Gastroesophageal sphincter (tissue), 4 donors: Measurements from ENCODE around the gene BLOC1S1. TPM values are rescaled to one million over a fixed set of nuclear protein-coding genes. Genes with fewer than 3 reads are reported as not detected.

Source experiments
- ATAC-seq: fragments of 150-250 bp; one replicate; pipeline ENCODE4 v1.9.1; 2016; ENCODE audit warnings: mild to moderate bottlenecking, moderate library complexity
- H3K27ac ChIP-seq, 4 donors: fragments of 200-600 bp; sonication (generic) in 3 of 4; 1 replicate in 3 of 4; 2 replicates in 1 of 4; pipeline ENCODE4 v1.5.1; 2016 to 2019
- H3K27me3 ChIP-seq: fragments of 200-600 bp; sonication (generic); one replicate; pipeline ENCODE4 v1.5.1; 2019
- H3K36me3 ChIP-seq, 2 donors: fragments of 200-600 bp; sonication (generic); one replicate each; pipeline ENCODE4 v1.5.1; 2019; ENCODE audit warnings: control low read depth in 1 of 2
- H3K4me1 ChIP-seq, 3 donors: fragments of 200-600 bp; sonication (generic); 1 replicate in 2 of 3; 2 replicates in 1 of 3; pipeline ENCODE4 v1.5.1; 2016 to 2019; ENCODE audit warnings: control low read depth in 2 of 3
- H3K4me3 ChIP-seq, 2 donors: fragments of 200-600 bp; sonication (generic); one replicate each; pipeline ENCODE4 v1.5.1; 2019; ENCODE audit warnings: mild to moderate bottlenecking in 1 of 2, moderate library complexity in 1 of 2
- H3K9me3 ChIP-seq, 3 donors: fragments of 200-600 bp; sonication (generic); one replicate each; pipeline ENCODE4 v1.5.1; 2017 to 2019; ENCODE audit warnings: control low read depth in 2 of 3
- EP300 ChIP-seq: sonication (generic); formaldehyde crosslinking; IDR thresholded peaks from one replicate; pipeline ENCODE4 v1.6.1; 2017; ENCODE audit warnings: antibody characterized with exemption, mild to moderate bottlenecking
- POLR2A ChIP-seq, 2 donors: fragments of 450-650 bp; IDR thresholded peaks; one replicate each; pipeline ENCODE4 v1.6.1; 2017; ENCODE audit warnings: antibody characterized with exemption in 2 of 2, mild to moderate bottlenecking in 2 of 2, moderate library complexity in 1 of 2
- POLR2AphosphoS5 ChIP-seq: sonication (generic); formaldehyde crosslinking; IDR thresholded peaks from one replicate; pipeline ENCODE4 v1.6.1; 2017; ENCODE audit warnings: antibody characterized with exemption
- WGBS, 2 donors: methylation state at CpG; one replicate each; pipeline ENCODE4 v1.1.5; 2018; ENCODE audit warnings: low coverage in 1 of 2; 5-methylcytosine and 5-hydroxymethylcytosine counted together
- total RNA-seq, 4 donors: library from RNA; depleted of rRNA; stranded (reverse); fragments of >200 nt; gene quantifications; one replicate each; pipeline ENCODE4 v1.1.0, GENCODE V29; 2016
- TF ChIP-seq, protein P1 (sequence below), 4 experiments: fragments of 200-600 bp in 2 of 4; fragments of 450-650 bp in 2 of 4; sonication (generic) in 1 of 4; IDR thresholded peaks; one replicate each; pipeline ENCODE4 v1.5.1; 2017 to 2019; ENCODE audit warnings: antibody characterized with exemption in 4 of 4, mild to moderate bottlenecking in 2 of 4, moderate library complexity in 2 of 4

The BLOC1S1 gene
- total RNA-seq, 4 donors from 2014 or later: 187 to 214 (median 196) TPM

DNA sequence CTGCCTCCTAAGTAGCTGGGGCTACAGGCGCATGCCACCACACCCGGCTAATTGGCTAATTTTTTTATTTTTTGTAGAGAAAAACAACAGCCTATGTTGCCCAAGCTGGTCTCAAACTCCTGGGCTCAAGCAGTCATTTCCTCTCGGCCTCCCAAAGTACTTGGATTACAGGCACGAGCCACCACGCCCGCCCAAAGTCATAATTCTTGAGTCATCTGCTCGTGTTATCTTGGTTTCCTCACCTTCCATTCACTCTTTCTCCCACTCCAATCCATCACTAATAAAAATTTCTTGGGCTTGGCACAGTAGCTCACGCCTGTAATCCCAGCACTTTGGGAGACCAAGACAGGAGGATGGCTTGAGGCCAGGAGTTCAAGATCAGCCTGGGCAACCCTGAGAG is 40.2 kb upstream of the BLOC1S1 start:
- Histone ChIP-seq H3K36me3 (no peaks in the 10 kb centered on the region), H3K9me3 (no peaks in the 10 kb centered on the region), H3K4me3 (no peak overlapping the region), H3K4me1 (no peaks in the 10 kb centered on the region), H3K27ac (no peak overlapping the region), H3K27me3 (no peaks in the 10 kb centered on the region)
- ATAC-seq: no peak
- TF ChIP-seq EP300: no peak
- no peak for TF ChIP-seq POLR2A (IDR thresholded peaks at IDR 0.05)
- no peak for TF ChIP-seq POLR2AphosphoS5
- WGBS, 2 donors: 74 to 86% methylated on average over 3 to 7 of the region's 8 CpGs

- ATAC-seq: peak; percentile 34
- WGBS, 2 donors: 53 to 89% methylated on average over 5 to 6 of the region's 6 CpGs
Measured at GRCh38 chr12:55676707-55677106, 39.1 kb upstream of the BLOC1S1 start.

DNA sequence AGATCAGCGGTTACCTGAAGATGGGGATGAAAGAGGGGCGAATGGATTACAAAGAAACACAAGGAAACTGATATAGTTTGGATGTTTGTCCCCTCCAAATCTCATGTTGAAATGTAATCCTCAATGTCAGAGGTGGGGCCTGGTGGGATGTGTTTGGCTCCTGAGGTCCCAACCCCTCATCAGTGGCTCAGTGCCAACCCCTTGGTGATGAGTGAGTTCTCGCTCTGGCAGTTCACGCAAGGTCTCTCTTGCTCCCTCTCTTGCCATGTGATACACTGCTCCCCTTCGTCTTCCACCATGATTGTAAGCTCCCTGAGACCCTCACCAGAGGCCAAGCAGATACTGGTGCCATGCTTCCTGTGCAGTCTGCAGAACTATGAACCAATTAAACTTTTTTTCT is 36.2 kb upstream of the BLOC1S1 start:
- Histone ChIP-seq H3K27ac (no peak overlapping the region), H3K4me3 (no peak overlapping the region), H3K27me3 (no peaks in the 10 kb centered on the region), H3K36me3 (no peaks in the 10 kb centered on the region), H3K9me3 (no peaks in the 10 kb centered on the region), H3K4me1 (peaks cover 0 to 16% (median 8%) of the 10 kb centered on the region in 3 donors)
- ATAC-seq: no peak
- 92 to 93% methylated on average over 5 of the region's 5 CpGs for WGBS, 2 donors
- TF ChIP-seq POLR2A (IDR thresholded peaks at IDR 0.05) (no peak), EP300 (no peak), POLR2AphosphoS5 (no peak)
- TF ChIP-seq, protein P1, sequence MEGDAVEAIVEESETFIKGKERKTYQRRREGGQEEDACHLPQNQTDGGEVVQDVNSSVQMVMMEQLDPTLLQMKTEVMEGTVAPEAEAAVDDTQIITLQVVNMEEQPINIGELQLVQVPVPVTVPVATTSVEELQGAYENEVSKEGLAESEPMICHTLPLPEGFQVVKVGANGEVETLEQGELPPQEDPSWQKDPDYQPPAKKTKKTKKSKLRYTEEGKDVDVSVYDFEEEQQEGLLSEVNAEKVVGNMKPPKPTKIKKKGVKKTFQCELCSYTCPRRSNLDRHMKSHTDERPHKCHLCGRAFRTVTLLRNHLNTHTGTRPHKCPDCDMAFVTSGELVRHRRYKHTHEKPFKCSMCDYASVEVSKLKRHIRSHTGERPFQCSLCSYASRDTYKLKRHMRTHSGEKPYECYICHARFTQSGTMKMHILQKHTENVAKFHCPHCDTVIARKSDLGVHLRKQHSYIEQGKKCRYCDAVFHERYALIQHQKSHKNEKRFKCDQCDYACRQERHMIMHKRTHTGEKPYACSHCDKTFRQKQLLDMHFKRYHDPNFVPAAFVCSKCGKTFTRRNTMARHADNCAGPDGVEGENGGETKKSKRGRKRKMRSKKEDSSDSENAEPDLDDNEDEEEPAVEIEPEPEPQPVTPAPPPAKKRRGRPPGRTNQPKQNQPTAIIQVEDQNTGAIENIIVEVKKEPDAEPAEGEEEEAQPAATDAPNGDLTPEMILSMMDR (IDR thresholded peaks at IDR 0.05): no peak

More at GRCh38 chr12:55676707-55677106, 39.1 kb upstream of the BLOC1S1 start:
- Histone ChIP-seq H3K4me1 (peaks cover 0 to 10% (median 7%) of the 10 kb centered on the region in 3 donors), H3K27ac (no peak overlapping the region), H3K36me3 (no peaks in the 10 kb centered on the region), H3K9me3 (no peaks in the 10 kb centered on the region), H3K4me3 (no peak overlapping the region), H3K27me3 (no peaks in the 10 kb centered on the region)
- TF ChIP-seq POLR2A (IDR thresholded peaks at IDR 0.05) (no peak), EP300 (no peak), POLR2AphosphoS5 (no peak)
- TF ChIP-seq, protein P1 (IDR thresholded peaks at IDR 0.05): no peak

GRCh38 chr12:55681142-55682077 is 34.4 kb upstream of the BLOC1S1 start:
- TF ChIP-seq, protein P1 (IDR thresholded peaks at IDR 0.05): peak in 3 of 4 experiments; percentile 36 to 58 (median 52)
- TF ChIP-seq POLR2A (IDR thresholded peaks at IDR 0.05) (no peak), POLR2AphosphoS5 (peak; percentile 82), EP300 (no peak)
- H3K27me3 ChIP-seq: no peaks in the 10 kb centered on the region
- ATAC-seq: peak; percentile 72
- H3K27ac ChIP-seq: peak overlapping the region in 3 of 4 donors; percentile 46 to 65 (median 47)
- H3K4me1 ChIP-seq: peaks cover 0 to 16% (median 8%) of the 10 kb centered on the region in 3 donors
- 0 to 9% methylated on average over 3 to 5 of the region's 17 CpGs for WGBS, 2 donors
- peaks cover 0 to 17% of the 10 kb centered on the region in 2 donors for H3K36me3 ChIP-seq
- no peaks in the 10 kb centered on the region for H3K9me3 ChIP-seq
- peak overlapping the region in 1 of 2 donors; percentile 1 for H3K4me3 ChIP-seq

DNA sequence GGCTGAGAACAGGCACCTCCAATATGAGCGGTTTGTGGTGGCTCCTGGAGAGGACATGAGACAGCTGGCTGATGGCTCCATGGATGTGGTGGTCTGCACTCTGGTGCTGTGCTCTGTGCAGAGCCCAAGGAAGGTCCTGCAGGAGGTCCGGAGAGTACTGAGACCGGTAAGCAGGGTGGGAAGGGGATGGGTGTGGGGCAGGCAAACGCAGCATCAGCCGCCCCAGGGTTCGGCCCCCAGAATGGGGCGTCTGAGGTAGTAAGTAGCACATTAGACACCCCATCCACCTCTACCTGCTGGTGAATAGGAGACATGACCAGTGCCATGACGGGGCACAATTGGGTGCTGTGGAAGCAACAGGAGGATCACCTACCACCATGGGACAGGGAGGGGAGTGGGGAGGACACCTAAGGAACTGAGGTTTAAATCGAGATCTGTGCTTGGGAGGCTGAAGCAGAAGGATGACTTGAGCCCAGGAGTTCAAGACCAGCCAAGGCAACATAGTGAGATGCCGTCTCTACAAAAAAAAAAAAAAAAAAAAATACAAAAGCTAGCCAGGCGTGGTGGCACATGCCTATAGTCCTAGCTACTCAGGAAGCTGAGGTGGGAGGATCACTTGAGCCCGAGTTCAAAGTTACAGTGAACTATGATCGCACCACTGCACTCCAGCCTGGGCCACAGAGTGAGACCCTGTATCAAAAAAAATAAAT is 33.6 kb upstream of the BLOC1S1 start:
- TF ChIP-seq POLR2A (IDR thresholded peaks at IDR 0.05) (no peak), EP300 (no peak)
- H3K36me3 ChIP-seq: peaks cover 0 to 25% of the 10 kb centered on the region in 2 donors
- H3K27ac ChIP-seq: no peak overlapping the region
- H3K27me3 ChIP-seq: no peaks in the 10 kb centered on the region
- peaks cover 0 to 16% (median 8%) of the 10 kb centered on the region in 3 donors for H3K4me1 ChIP-seq
- H3K4me3 ChIP-seq: no peak overlapping the region
- no peak for ATAC-seq
- 86 to 90% methylated on average over 4 to 7 of the region's 13 CpGs for WGBS, 2 donors
- H3K9me3 ChIP-seq: no peaks in the 10 kb centered on the region
